Neuronal stem cell (in vitro differentiated cells): ENCODE measurements around the gene SPINT1.

Experiments
- DNase-seq: peaks from one replicate; pipeline ENCODE4 v3.0.0-alpha.2; 2013; ENCODE audit warnings: low spot score
- H2AFZ ChIP-seq: one replicate; pipeline ENCODE4 v1.6.1; 2013; ENCODE audit warnings: mild to moderate bottlenecking, low read length, inconsistent platforms
- H2AK5ac ChIP-seq: 2 replicates; pipeline ENCODE4 v1.6.1; 2013; ENCODE audit warnings: low read depth, mild to moderate bottlenecking, inconsistent platforms, low read length, moderate library complexity, mixed read lengths
- H2BK120ac ChIP-seq: 2 replicates; pipeline ENCODE4 v1.6.1; 2013; ENCODE audit warnings: low read depth, mild to moderate bottlenecking, inconsistent platforms, low read length, moderate library complexity, mixed read lengths
- H2BK12ac ChIP-seq: one replicate; pipeline ENCODE4 v1.6.1; 2013; ENCODE audit warnings: low read length, inconsistent platforms
- H2BK15ac ChIP-seq: 2 replicates; pipeline ENCODE4 v1.6.1; 2013; ENCODE audit warnings: mild to moderate bottlenecking, low read length, inconsistent platforms, mixed read lengths
- H2BK5ac ChIP-seq: one replicate; pipeline ENCODE4 v1.6.1; 2013; ENCODE audit warnings: inconsistent platforms, mild to moderate bottlenecking, low read length, moderate library complexity
- H3K14ac ChIP-seq: one replicate; pipeline ENCODE4 v1.6.1; 2013; ENCODE audit warnings: low read length, inconsistent platforms
- H3K18ac ChIP-seq: 2 replicates; pipeline ENCODE4 v1.6.1; 2013; ENCODE audit warnings: low read length, inconsistent platforms
- H3K23ac ChIP-seq: 2 replicates; pipeline ENCODE4 v1.6.1; 2013; ENCODE audit warnings: low read depth, mild to moderate bottlenecking, mixed read lengths, low read length, inconsistent platforms; ENCODE audit not compliant: poor library complexity
- H3K27ac ChIP-seq: replicated peaks from 3 replicates; pipeline ENCODE4 v1.5.1; 2013; ENCODE audit warnings: low read length, inconsistent platforms
- H3K27me3 ChIP-seq, 3 experiments: 2 replicates each; pipeline ENCODE4 v1.6.1; 2013; ENCODE audit warnings: low read length in 3 of 3, mild to moderate bottlenecking in 2 of 3, inconsistent platforms in 1 of 3, low read depth in 1 of 3, mixed read lengths in 1 of 3, moderate library complexity in 1 of 3; ENCODE audit not compliant: control insufficient read depth in 3 of 3, insufficient read depth in 3 of 3
- H3K36me3 ChIP-seq, 2 donors: replicated peaks in 1 of 2; 2 replicates each; pipeline ENCODE4 v1.6.1; 2013; ENCODE audit warnings: low read length in 2 of 2; ENCODE audit not compliant: control insufficient read depth in 2 of 2, insufficient read depth in 2 of 2
- H3K4ac ChIP-seq: 2 replicates; pipeline ENCODE4 v1.6.1; 2013; ENCODE audit warnings: inconsistent platforms, mild to moderate bottlenecking, low read length, moderate library complexity
- H3K4me1 ChIP-seq, 2 donors: 1 replicate in 1 of 2; 2 replicates in 1 of 2; pipeline ENCODE4 v1.6.1; 2013; ENCODE audit warnings: low read length in 2 of 2, low read depth in 1 of 2; ENCODE audit not compliant: control insufficient read depth in 2 of 2, insufficient read depth in 1 of 2
- H3K4me2 ChIP-seq: one replicate; pipeline ENCODE4 v1.6.1; 2013; ENCODE audit warnings: mild to moderate bottlenecking, low read length, inconsistent platforms; ENCODE audit not compliant: insufficient read depth, poor library complexity, severe bottlenecking
- H3K4me3 ChIP-seq, 2 donors: 2 replicates each; pipeline ENCODE4 v1.5.1; 2013; ENCODE audit warnings: low read length in 2 of 2, mild to moderate bottlenecking in 2 of 2, inconsistent platforms in 1 of 2, moderate library complexity in 1 of 2
- H3K79me1 ChIP-seq: one replicate; pipeline ENCODE4 v1.6.1; 2013; ENCODE audit warnings: low read depth, mild to moderate bottlenecking, inconsistent platforms, low read length, moderate library complexity
- H3K9ac ChIP-seq: one replicate; pipeline ENCODE4 v1.6.1; 2013; ENCODE audit warnings: mild to moderate bottlenecking, low read depth, low read length, inconsistent platforms; ENCODE audit not compliant: poor library complexity
- H3K9me3 ChIP-seq, 2 donors: replicated peaks in 1 of 2; 2 replicates each; pipeline versions ENCODE3 to v1.6.1; 2013; ENCODE audit warnings: low read length in 2 of 2, mild to moderate bottlenecking in 2 of 2, inconsistent platforms in 1 of 2, low read depth in 1 of 2, mixed read lengths in 1 of 2, moderate library complexity in 1 of 2; ENCODE audit not compliant: control insufficient read depth in 2 of 2, insufficient read depth in 1 of 2
- H4K8ac ChIP-seq: one replicate; pipeline ENCODE4 v1.6.1; 2013; ENCODE audit warnings: low read depth, mild to moderate bottlenecking, inconsistent platforms, low read length, moderate library complexity
- H4K91ac ChIP-seq: one replicate; pipeline ENCODE4 v1.6.1; 2013; ENCODE audit warnings: low read length, low read depth, mild to moderate bottlenecking, inconsistent platforms; ENCODE audit not compliant: poor library complexity
- WGBS, 2 donors: extraction: QIAGEN DNeasy Blood & Tissue Kit; methylation state at CpG; one replicate each; pipeline ENCODE4 v1.1.7; 2013; ENCODE audit warnings: missing lambda C conversion rate in 2 of 2, mixed read lengths in 1 of 2; ENCODE audit not compliant: insufficient read length in 2 of 2, insufficient replicate concordance in 1 of 2; ENCODE audit errors: extremely low coverage in 2 of 2; 5-methylcytosine and 5-hydroxymethylcytosine counted together

Gene SPINT1

GRCh38 chr15:40843261-40843884 is 475 bp upstream of the SPINT1 start:
- H2BK120ac ChIP-seq, result no peak overlapping the region
- H3K23ac ChIP-seq, result no peak overlapping the region
- peaks cover 0 to 3% of the 10 kb centered on the region in 2 donors for H3K9me3 ChIP-seq
- peak overlapping the region; percentile 89 for H2AFZ ChIP-seq
- no peak overlapping the region for H2BK12ac ChIP-seq
- no peak overlapping the region for H3K14ac ChIP-seq
- H3K4ac ChIP-seq, result no peak overlapping the region
- peak overlapping the region; percentile 13 for H3K9ac ChIP-seq
- no CpG with 5 or more reads among the region's 34 CpGs for WGBS, 2 donors
- peak overlapping the region; percentile 44 for H3K18ac ChIP-seq
- H3K27ac ChIP-seq, result no peak overlapping the region
- no peak overlapping the region for H4K8ac ChIP-seq
- H3K36me3 ChIP-seq, result no peaks in the 10 kb centered on the region
- no peak overlapping the region for H4K91ac ChIP-seq
- no peak overlapping the region for H2BK5ac ChIP-seq
- H2BK15ac ChIP-seq, result no peak overlapping the region
- peaks cover 18 to 75% (median 38%) of the 10 kb centered on the region in 3 experiments for H3K27me3 ChIP-seq
- H3K79me1 ChIP-seq, result no peaks in the 10 kb centered on the region
- peak overlapping the region; percentile 93 for H3K4me2 ChIP-seq
- peaks cover 13 to 15% of the 10 kb centered on the region in 2 donors for H3K4me1 ChIP-seq
- H3K4me3 ChIP-seq, result peak overlapping the region; percentile 15 to 79
- H2AK5ac ChIP-seq, result no peak overlapping the region
- no peak for DNase-seq

DNA sequence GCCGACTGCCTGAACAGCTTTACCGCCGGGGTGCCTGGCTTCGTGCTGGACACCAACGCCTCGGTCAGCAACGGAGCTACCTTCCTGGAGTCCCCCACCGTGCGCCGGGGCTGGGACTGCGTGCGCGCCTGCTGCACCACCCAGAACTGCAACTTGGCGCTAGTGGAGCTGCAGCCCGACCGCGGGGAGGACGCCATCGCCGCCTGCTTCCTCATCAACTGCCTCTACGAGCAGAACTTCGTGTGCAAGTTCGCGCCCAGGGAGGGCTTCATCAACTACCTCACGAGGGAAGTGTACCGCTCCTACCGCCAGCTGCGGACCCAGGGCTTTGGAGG is 815 bp downstream of the SPINT1 start:
- Histone ChIP-seq H3K4me2 (peak overlapping the region; percentile 93), H3K36me3 (no peaks in the 10 kb centered on the region), H3K27ac (no peak overlapping the region), H3K79me1 (no peaks in the 10 kb centered on the region), H3K14ac (no peak overlapping the region), H3K23ac (peak overlapping the region; percentile 87), H2BK12ac (peak overlapping the region; percentile 34), H2BK15ac (peak overlapping the region; percentile 39), H3K9ac (peak overlapping the region; percentile 72), H4K91ac (no peak overlapping the region), H4K8ac (no peak overlapping the region), H3K9me3 (peaks cover 0 to 3% of the 10 kb centered on the region in 2 donors), H3K4me3 (peak overlapping the region; percentile 2 to 79), H2AK5ac (peak overlapping the region; percentile 30), H2BK5ac (peak overlapping the region; percentile 30), H2BK120ac (no peak overlapping the region), H3K4me1 (peaks cover 13 to 15% of the 10 kb centered on the region in 2 donors), H3K4ac (no peak overlapping the region), H3K27me3 (peaks cover 18 to 73% (median 38%) of the 10 kb centered on the region in 3 experiments), H2AFZ (peak overlapping the region; percentile 89), H3K18ac (peak overlapping the region; percentile 88)
- WGBS, 2 donors, result no CpG with 5 or more reads among the region's 28 CpGs
- no peak for DNase-seq

DNA sequence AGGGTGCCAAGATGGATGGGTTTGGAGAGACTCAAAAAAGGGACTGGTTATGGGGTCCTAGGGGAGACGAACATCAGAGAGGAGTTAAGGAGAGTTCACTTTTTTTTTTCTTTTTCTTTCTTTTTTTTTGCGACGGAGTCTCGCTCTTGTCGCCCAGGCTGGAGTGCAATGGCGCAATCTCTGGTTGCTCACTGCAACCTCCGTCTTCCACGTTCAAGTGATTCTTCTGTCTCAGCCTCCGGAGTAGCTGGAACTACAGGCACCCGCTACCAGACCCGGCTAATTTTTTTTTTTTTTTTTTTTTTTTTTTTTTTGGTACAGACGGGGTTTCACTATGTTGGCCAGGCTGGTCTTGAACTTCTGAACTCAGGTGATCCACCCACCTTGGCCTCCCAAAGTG is 1.2 kb downstream of the SPINT1 start:
- peak overlapping the region; percentile 89 for H2AFZ ChIP-seq
- no peak for DNase-seq
- H2BK15ac ChIP-seq, result peak overlapping the region; percentile 39
- no peak overlapping the region for H2BK120ac ChIP-seq
- H3K4me2 ChIP-seq, result peak overlapping the region; percentile 93
- no peak overlapping the region for H3K14ac ChIP-seq
- no peak overlapping the region for H3K27ac ChIP-seq
- H3K79me1 ChIP-seq, result no peaks in the 10 kb centered on the region
- H3K27me3 ChIP-seq, result peaks cover 18 to 70% (median 38%) of the 10 kb centered on the region in 3 experiments
- H3K4me1 ChIP-seq, result peaks cover 13 to 15% of the 10 kb centered on the region in 2 donors
- H3K23ac ChIP-seq, result peak overlapping the region; percentile 87
- no peak overlapping the region for H3K9ac ChIP-seq
- peaks cover 0 to 3% of the 10 kb centered on the region in 2 donors for H3K9me3 ChIP-seq
- no peak overlapping the region for H4K91ac ChIP-seq
- peak overlapping the region; percentile 88 for H3K18ac ChIP-seq
- no peak overlapping the region for H2BK5ac ChIP-seq
- no peaks in the 10 kb centered on the region for H3K36me3 ChIP-seq
- H2BK12ac ChIP-seq, result no peak overlapping the region
- no CpG with 5 or more reads among the region's 12 CpGs for WGBS, 2 donors
- H4K8ac ChIP-seq, result no peak overlapping the region
- peak overlapping the region; percentile 30 for H2AK5ac ChIP-seq
- peak overlapping the region in 1 of 2 donors; percentile 79 for H3K4me3 ChIP-seq
- no peak overlapping the region for H3K4ac ChIP-seq

DNA sequence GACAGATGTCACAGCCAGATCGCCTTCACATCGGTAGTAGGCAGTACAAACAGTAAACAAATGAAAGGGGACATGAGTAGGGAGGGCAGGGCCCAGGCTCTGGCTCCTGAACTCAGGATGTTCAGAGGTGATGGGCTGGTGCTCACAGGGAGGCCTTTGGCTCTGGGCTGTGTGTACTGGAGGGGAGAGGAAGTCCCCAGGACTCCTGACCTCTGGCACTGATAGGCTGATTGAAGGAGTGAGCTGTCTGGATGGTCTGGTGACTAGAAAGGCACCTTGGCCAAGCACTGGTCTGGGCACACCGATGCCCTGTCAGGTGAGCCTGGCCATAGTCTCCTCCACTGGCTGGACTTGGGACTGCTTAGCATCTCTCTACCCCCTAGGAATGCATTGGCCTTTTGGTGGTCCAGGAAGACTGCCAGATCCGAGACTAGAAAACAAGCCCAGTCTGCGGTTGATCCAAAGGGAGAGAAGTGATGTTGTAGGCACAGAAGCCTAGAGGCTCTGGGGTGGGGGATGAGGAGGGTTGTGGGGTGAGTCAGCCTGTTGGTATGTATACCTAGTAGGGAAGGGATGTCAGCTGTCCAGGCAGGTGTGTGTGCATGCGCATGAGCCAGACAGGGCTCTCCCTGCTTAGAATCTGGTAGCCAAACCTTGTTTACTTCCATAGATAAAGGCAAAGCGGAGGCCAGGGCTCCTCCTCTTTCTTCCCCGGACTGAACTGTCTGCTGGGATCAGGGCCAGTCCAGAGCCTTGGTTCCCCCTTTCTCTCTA is 1.9 kb downstream of the SPINT1 start:
- Histone ChIP-seq H2BK15ac (no peak overlapping the region), H2BK12ac (no peak overlapping the region), H2AFZ (no peak overlapping the region), H2BK120ac (no peak overlapping the region), H3K79me1 (no peaks in the 10 kb centered on the region), H3K23ac (no peak overlapping the region), H3K27ac (no peak overlapping the region), H3K27me3 (peaks cover 18 to 69% (median 38%) of the 10 kb centered on the region in 3 experiments), H2BK5ac (no peak overlapping the region), H3K9me3 (peaks cover 0 to 3% of the 10 kb centered on the region in 2 donors), H3K14ac (no peak overlapping the region), H3K4me1 (peaks cover 13 to 15% of the 10 kb centered on the region in 2 donors), H3K36me3 (no peaks in the 10 kb centered on the region), H3K18ac (peak overlapping the region; percentile 33), H2AK5ac (peak overlapping the region; percentile 25), H4K91ac (no peak overlapping the region), H3K4me3 (no peak overlapping the region), H3K4me2 (no peak overlapping the region), H4K8ac (no peak overlapping the region), H3K9ac (no peak overlapping the region), H3K4ac (no peak overlapping the region)
- no peak for DNase-seq
- no CpG with 5 or more reads among the region's 8 CpGs for WGBS, 2 donors
